ENCODE results near the gene KIAA0232.

- TF ChIP-seq CTCF (IDR thresholded peaks at IDR 0.05; ENCODE audit: insufficient read depth, low read length, poor library complexity, severe bottlenecking) (no peak), EZH2phosphoT487 (conservative IDR thresholded peaks at IDR 0.05; ENCODE audit: low read length) (no peak)
Observed at GRCh38 chr4:6802025-6802424, 19.5 kb downstream of the KIAA0232 start.

Measured in SU-DHL-6 (cell line).